GM19438 (cell line): Measurements from ENCODE around the gene NOP14.
"Not testable (repeated sequence)": the region's sequence is repeated elsewhere in the genome, so short reads cannot be mapped to it uniquely, and the experiment has no call there.

Experiments used
- ATAC-seq: cut with Tn5 transposase; IDR thresholded peaks from one replicate; pipeline ENCODE4 v1.9.1; 2021; ENCODE audit warnings: low read depth; ENCODE audit not compliant: unreplicated experiment

The NOP14 gene

DNA sequence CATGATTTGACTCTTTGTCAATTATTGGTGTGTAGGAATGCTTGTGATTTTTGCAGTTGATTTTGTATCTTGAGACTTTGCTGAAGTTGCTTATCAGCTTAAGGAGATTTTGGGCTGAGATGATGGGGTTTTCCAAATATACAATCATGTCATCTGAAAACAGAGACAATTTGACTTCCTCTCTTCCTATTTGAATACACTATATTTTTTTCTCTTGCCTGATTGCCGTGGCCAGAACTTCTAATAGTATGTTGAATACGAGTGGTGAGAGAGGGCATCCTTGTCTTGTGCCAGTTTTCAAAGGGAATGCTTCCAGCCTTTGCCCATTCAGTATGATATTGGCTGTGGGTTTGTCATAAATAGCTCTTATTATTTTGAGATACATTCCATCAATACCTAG lies 44.9 kb downstream of the NOP14 start:
- not testable (repeated sequence) for ATAC-seq

GRCh38 chr4:2916696-2917095 lies 46.5 kb downstream of the NOP14 start:
- ATAC-seq, result not testable (repeated sequence)

GRCh38 chr4:2915789-2916188 lies 47.4 kb downstream of the NOP14 start:
- ATAC-seq, result no peak

- no peak for ATAC-seq
These were observed 48.7 kb downstream of the NOP14 start for GRCh38 chr4:2914256-2915126.

GRCh38 chr4:2913168-2913567 lies 50.0 kb downstream of the NOP14 start:
- no peak for ATAC-seq

GRCh38 chr4:2911868-2912267 lies 51.3 kb downstream of the NOP14 start:
- no peak for ATAC-seq

GRCh38 chr4:2910409-2910808 lies 52.8 kb downstream of the NOP14 start:
- no peak for ATAC-seq

GRCh38 chr4:2909583-2909982 lies 53.6 kb downstream of the NOP14 start:
- no peak for ATAC-seq

DNA sequence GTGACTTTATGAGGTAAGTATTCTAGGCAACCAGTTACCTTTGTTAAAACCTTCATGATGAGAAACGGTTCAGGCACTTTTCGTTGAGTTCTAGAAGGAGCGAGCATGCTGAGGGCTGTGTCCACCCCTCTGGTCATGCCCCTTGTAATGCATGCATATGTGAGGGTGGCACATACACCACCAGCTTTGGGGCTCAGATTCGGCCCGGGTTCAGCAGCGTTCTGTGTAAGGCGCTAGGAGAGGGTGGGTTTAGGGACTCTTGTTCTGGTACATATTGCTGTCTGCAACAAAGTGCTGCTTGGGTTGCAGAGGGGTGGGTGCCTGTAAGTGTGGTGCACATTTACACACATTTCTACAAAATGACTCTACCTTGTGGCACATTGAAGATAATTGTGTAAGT lies 54.5 kb downstream of the NOP14 start:
- no peak for ATAC-seq

- no peak for ATAC-seq
These were observed 55.4 kb downstream of the NOP14 start for GRCh38 chr4:2907706-2908293.

- ATAC-seq, result no peak
These were observed 56.0 kb downstream of the NOP14 start for GRCh38 chr4:2907226-2907625.

DNA sequence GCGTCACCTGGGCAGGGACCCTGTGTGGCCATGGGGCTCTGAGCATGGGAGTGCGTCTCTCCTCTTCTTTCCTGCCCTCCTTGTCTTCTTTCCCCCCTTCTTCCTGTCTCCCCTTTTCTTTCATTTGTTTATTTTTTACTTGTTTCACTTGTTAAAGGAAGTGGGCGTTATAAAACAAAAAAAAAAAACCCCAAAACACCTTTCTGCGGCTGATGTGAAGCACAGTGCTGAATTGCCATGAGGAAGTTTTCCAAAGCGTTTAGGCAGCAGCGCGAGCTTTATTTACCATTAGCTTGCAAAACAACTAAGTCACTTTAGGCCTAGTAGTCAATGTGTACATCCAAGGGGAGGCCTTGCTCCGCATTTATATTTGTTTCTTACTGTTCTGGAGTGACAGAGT lies 57.0 kb downstream of the NOP14 start:
- ATAC-seq, result no peak

DNA sequence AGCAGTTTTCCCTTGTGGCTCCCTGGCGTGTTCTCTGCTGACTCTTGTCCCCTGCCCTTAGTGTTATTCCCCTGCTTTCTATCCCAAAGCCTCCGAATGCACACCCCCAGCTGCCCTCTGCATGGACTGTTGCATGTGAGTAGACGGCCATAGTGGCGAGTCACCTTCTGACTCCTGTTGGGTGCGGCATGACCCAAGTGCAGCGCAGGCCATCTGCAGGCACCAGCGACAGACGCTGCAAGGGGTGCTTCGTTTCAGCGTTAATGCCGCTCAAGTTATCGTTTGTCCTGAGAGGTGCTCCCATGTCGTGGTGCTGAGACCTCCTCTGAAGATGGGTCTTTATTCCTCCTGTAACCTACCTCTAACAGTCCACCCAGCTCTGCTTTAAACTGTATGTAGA lies 57.7 kb downstream of the NOP14 start:
- ATAC-seq, result no peak

DNA sequence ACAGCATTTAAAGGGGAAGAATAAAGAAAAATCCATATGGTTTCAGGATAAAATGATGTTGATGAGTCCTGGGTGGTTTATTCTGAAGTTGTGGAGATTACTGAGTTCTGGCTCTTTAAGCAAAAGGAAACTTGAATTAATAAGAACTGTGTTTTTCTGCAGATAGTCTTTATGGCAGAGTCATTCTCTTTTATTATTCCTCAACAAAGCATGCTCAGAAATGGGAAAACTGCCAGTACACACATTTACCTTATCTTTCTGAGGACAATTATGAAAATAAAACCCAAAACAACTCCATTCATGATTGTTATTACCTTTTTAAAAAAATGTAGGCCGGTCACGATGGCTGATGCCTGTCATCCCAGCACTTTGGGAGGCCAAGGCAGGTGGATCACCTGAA lies 61.1 kb downstream of the NOP14 start:
- ATAC-seq, result no peak

- ATAC-seq, result no peak
These were observed 62.0 kb downstream of the NOP14 start for GRCh38 chr4:2901186-2901585.

DNA sequence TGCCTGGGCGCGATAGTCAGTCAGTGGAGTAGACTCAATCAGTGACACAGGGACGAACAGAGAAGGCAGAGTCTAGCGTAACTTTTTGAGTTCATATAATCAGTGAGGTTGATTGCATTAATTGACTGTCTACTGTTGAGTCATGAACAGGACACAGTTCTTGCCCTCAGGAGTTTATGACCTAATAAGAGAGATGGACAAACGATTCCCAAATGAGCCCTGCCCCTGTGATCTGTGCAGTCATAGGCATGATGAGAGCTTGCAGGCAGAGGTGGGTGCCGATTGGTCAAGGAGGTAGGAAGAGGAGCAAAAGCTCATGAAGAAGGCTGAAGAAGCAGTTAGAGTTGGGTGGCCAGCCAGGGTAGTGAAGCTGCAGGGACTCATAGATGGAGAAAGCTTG lies 62.5 kb downstream of the NOP14 start:
- ATAC-seq, result no peak

- no peak for ATAC-seq
These were observed 65.2 kb downstream of the NOP14 start for GRCh38 chr4:2898001-2898400.

DNA sequence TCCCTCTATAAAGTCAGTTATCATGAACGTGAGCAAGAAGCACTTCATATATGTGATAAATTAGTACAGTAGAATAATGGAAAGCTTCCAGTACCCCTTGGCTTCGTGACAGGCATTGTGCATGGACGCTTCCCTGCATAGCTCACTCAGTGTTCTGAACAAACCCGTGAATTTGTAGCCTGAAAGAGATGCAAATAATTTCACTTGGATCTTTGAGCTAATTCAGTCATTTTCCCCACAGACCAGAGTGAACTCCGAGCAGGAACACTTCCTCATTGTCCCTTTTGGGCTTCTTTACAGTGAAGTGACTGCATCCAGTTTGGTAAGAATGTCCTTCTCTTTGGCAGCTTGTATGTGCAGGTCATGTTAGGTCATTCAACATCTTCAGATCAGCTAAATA lies 69.4 kb downstream of the NOP14 start:
- ATAC-seq, result no peak

- no peak for ATAC-seq
These were observed 71.9 kb downstream of the NOP14 start for GRCh38 chr4:2891294-2891693.

- ATAC-seq, result no peak
These were observed 74.3 kb downstream of the NOP14 start for GRCh38 chr4:2888886-2889285.
